ENCODE results near the gene ANKRD9. TPM values are rescaled to one million over a fixed set of nuclear protein-coding genes. Genes with fewer than 3 reads are reported as not detected.

ANKRD9 gene
- total and polyA plus RNA-seq, 2 of the 13 experiments (the other 11 are each of a cell fraction or from before 2014, with no cell fraction given): 10.0 to 15.0 TPM

DNA sequence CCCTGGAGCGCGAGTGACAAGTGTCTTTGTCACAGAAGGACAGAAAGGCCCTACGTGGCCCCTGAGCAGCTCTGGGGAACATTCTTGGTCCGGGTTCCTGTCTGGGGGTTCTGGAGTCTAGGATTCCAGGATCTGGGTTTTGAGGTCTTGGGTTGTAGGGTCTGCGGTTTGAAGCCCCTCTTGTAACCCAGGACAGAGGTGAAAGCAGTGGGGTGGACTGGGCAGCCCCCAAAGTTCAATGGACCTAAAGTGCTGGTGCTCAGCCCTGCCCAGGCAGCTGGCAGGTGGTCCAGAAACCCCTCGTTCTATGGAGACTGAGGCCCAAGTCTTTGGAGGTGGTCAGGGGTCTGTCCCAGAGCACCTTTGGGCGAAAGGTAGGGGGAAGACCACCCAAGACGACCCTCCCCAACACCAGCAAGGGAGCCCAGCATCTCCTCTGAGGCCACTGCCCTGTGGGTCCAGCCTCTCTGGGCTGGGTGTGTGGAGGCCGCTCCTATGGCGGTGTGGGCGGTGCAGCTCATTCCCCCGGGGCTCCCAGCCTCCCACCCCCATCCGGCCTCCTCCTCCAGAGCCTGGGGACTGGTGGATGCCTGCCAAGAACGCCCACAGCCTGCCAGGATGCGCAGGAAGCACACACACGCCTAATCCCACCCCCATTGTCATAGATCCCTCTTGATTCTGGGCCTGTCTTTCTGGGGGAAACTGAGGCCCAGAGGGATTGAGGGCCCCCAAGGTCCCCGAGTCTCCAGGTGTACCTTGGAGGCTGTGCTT is 30.2 kb upstream of the ANKRD9 start (continued):
- TF ChIP-seq, protein P1, sequence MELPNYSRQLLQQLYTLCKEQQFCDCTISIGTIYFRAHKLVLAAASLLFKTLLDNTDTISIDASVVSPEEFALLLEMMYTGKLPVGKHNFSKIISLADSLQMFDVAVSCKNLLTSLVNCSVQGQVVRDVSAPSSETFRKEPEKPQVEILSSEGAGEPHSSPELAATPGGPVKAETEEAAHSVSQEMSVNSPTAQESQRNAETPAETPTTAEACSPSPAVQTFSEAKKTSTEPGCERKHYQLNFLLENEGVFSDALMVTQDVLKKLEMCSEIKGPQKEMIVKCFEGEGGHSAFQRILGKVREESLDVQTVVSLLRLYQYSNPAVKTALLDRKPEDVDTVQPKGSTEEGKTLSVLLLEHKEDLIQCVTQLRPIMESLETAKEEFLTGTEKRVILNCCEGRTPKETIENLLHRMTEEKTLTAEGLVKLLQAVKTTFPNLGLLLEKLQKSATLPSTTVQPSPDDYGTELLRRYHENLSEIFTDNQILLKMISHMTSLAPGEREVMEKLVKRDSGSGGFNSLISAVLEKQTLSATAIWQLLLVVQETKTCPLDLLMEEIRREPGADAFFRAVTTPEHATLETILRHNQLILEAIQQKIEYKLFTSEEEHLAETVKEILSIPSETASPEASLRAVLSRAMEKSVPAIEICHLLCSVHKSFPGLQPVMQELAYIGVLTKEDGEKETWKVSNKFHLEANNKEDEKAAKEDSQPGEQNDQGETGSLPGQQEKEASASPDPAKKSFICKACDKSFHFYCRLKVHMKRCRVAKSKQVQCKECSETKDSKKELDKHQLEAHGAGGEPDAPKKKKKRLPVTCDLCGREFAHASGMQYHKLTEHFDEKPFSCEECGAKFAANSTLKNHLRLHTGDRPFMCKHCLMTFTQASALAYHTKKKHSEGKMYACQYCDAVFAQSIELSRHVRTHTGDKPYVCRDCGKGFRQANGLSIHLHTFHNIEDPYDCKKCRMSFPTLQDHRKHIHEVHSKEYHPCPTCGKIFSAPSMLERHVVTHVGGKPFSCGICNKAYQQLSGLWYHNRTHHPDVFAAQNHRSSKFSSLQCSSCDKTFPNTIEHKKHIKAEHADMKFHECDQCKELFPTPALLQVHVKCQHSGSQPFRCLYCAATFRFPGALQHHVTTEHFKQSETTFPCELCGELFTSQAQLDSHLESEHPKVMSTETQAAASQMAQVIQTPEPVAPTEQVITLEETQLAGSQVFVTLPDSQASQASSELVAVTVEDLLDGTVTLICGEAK (IDR thresholded peaks at IDR 0.05): no peak
- TF ChIP-seq, protein P1 (CRISPR knock-in tag; IDR thresholded peaks at IDR 0.05): no peak
- no peak for TF ChIP-seq FOXO1 (CRISPR knock-in tag; IDR thresholded peaks at IDR 0.05)
- TF ChIP-seq GTF3A (CRISPR knock-in tag; conservative IDR thresholded peaks at IDR 0.05): no peak
- TF ChIP-seq SP140L (CRISPR knock-in tag; IDR thresholded peaks at IDR 0.05; ENCODE audit: borderline replicate concordance): no peak
- no peak for TF ChIP-seq ZNF382 (CRISPR knock-in tag; IDR thresholded peaks at IDR 0.05; ENCODE audit: borderline replicate concordance)
- 0 out of 2 replicates have a peak, but pooled peaks have one; percentile 10 for TF ChIP-seq ZZZ3 (CRISPR knock-in tag; IDR thresholded peaks at IDR 0.05; ENCODE audit: borderline replicate concordance)
- TF ChIP-seq, protein P2, sequence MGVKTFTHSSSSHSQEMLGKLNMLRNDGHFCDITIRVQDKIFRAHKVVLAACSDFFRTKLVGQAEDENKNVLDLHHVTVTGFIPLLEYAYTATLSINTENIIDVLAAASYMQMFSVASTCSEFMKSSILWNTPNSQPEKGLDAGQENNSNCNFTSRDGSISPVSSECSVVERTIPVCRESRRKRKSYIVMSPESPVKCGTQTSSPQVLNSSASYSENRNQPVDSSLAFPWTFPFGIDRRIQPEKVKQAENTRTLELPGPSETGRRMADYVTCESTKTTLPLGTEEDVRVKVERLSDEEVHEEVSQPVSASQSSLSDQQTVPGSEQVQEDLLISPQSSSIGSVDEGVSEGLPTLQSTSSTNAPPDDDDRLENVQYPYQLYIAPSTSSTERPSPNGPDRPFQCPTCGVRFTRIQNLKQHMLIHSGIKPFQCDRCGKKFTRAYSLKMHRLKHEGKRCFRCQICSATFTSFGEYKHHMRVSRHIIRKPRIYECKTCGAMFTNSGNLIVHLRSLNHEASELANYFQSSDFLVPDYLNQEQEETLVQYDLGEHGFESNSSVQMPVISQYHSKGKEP (CRISPR knock-in tag; IDR thresholded peaks at IDR 0.05): no peak
- TF ChIP-seq ZNF230 (CRISPR knock-in tag; IDR thresholded peaks at IDR 0.05): no peak
- TF ChIP-seq ZNF329 (CRISPR knock-in tag; IDR thresholded peaks at IDR 0.05; ENCODE audit: low read depth): no peak
- TF ChIP-seq, protein P3, sequence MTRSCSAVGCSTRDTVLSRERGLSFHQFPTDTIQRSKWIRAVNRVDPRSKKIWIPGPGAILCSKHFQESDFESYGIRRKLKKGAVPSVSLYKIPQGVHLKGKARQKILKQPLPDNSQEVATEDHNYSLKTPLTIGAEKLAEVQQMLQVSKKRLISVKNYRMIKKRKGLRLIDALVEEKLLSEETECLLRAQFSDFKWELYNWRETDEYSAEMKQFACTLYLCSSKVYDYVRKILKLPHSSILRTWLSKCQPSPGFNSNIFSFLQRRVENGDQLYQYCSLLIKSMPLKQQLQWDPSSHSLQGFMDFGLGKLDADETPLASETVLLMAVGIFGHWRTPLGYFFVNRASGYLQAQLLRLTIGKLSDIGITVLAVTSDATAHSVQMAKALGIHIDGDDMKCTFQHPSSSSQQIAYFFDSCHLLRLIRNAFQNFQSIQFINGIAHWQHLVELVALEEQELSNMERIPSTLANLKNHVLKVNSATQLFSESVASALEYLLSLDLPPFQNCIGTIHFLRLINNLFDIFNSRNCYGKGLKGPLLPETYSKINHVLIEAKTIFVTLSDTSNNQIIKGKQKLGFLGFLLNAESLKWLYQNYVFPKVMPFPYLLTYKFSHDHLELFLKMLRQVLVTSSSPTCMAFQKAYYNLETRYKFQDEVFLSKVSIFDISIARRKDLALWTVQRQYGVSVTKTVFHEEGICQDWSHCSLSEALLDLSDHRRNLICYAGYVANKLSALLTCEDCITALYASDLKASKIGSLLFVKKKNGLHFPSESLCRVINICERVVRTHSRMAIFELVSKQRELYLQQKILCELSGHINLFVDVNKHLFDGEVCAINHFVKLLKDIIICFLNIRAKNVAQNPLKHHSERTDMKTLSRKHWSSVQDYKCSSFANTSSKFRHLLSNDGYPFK (CRISPR knock-in tag; IDR thresholded peaks at IDR 0.05; ENCODE audit: borderline replicate concordance): no peak
- TF ChIP-seq NR2C2 (CRISPR knock-in tag; IDR thresholded peaks at IDR 0.05; ENCODE audit: borderline replicate concordance): no peak
- 0 out of 2 replicates have a peak, but pooled peaks have one; percentile 62 for TF ChIP-seq EED (CRISPR knock-in tag; IDR thresholded peaks at IDR 0.05)
- no peak for TF ChIP-seq RFX3 (CRISPR knock-in tag; IDR thresholded peaks at IDR 0.05)
